Stimulated activated CD8-positive, alpha-beta memory T cell treated with anti-CD3 and anti-CD28 coated beads, Interleukin-12 subunit alpha, Interleukin-12 subunit beta, amount 100 ng/mL, for 4 hours (primary cell): ENCODE data around the gene CHST11.
"Not testable (repeated sequence)": the region's sequence is repeated elsewhere in the genome, so short reads cannot be mapped to it uniquely, and the experiment has no call there.

Experiments used
- DNase-seq: peaks from one replicate; pipeline ENCODE4 v3.0.0-alpha.2; 2020; ENCODE audit warnings: low read depth

Gene CHST11

DNA sequence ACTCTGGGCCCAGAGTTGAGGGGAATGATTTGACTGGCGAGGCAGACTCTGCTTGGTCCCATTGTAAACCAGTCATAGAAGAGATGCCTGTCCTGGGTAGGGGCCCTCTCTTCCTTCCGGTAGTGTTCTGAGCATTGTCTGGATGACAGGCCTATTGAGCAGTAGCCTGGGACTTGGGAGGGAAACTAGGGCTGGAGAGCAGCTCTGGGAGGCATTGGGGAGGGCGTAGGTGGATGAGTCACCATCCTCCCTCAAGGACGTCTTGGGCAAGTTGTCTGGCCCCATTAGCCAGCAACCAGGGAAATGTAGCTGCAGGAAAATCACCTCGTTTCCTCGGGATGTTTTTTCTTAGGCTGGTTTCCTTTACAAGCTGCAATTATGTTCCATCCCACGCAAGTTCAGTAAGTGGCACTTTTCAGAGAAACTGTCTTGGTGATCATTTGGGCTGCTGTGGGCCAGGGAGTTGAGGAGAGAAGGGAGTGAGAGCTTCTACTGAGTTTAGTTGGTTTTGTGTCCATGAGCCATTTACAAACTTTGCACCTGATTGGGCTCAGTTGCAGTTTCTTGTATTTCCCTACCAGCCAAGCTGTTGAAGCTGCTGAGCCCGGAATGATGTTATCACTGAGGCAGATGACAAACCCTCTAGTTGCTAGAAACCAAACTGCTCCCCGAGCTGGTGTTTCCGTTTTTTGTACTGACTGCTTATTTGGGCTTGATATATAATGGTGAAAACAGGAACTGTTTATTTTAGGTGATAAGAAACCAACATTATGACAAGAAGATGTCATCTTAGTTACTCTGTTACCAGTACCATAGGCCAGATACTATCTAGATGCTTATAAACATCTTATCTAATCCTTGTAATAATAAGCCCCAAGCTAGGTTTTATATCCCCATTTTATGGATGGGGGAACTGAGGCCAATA is 147.6 kb downstream of the CHST11 start:
- DNase-seq = peak; percentile 9

- no peak for DNase-seq
Observed at GRCh38 chr12:104604995-104605675, 148.4 kb downstream of the CHST11 start.

DNA sequence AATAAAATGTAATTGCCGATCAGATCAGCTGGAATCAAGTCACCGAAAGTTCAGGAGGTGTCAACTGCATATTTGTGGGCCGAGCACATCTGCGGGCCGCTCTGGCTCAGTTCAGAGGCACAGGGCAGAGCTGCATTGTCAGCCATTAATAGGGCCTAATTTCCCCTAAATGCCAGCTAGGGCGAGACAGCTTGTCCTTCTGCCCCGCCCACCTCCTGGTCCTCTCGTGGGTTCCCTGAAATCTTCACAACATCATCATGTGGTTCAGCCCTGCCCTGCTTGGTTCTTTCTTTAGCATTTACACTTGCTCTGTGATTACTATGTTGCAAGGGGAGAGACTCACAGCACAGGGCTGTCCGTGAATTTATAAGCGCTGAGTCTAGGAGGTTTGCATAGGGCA is 148.9 kb downstream of the CHST11 start:
- DNase-seq = no peak

- DNase-seq = no peak
Observed at GRCh38 chr12:104608998-104609397, 152.2 kb downstream of the CHST11 start.

DNA sequence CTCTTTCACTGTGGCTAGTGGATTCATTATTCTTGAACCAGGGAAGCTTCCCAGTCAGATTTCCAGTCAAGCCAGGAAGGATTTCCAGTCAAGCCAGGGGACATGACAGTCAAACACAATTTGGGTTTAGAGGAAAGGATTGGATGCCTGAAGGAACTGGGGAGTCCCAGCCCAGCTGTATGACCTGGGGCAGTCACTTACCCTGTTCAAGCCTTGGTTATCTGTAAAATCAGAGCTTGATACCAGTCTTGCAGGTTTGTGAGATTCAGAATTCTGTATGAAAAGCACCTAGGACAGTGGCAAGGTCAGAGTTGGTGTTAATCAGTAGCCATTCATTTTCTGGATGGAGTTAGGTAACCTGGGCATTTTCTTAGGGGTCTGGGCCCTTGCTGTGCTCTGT is 152.7 kb downstream of the CHST11 start:
- no peak for DNase-seq

DNA sequence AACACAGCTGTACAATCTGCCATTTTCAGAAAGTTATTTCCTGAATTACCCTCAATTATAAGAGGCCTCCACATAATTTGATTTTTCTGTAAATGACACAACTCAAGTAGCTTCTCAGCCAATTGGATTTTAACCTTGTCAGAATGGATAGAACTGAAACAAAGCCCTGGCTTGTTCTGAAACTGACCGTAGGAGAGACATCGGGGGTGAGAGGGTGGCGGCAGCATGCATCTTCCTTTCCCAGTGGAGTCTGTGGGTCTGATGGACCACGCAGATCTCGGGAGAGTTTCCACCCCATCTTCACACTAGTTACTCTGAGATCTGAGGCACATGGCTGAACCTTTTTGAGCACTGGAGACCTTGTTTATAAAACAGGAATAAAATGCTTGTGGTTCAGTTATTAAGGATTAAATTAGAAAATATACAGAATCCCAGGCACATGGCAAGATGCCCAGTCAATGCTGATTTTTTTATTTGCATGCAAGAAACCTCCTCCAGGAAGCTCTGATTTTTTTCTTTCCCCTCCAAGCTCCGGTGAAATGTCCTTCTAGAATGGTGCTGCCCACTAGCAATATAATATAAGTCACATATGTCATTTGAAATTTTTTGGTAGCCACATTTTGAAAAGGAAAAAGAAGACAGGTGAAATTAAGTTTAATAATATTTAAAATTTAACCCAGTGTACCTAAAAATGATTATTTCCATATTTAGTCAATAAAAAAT is 153.9 kb downstream of the CHST11 start:
- no peak for DNase-seq

- no peak for DNase-seq
Observed at GRCh38 chr12:104611671-104612070, 154.9 kb downstream of the CHST11 start.

DNA sequence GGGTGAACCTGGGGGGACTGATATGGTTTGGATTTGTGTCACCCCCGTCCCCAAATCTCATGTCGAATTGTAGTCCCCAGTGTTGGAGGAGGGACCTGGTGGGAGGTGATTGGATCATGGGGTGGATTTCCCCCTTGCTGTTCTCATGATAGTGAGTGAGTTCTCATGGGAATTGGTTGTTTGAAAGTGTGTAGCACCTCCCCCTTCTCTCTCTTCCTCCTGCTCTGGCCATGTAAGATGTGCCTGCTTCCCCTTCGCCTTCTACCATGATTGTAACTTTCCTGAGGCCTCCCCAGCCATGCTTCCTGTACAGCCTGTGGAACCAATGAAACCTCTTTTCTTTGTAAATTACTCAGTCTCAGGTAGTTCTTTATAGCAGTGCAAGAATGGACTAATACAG is 156.6 kb downstream of the CHST11 start:
- DNase-seq = not testable (repeated sequence)

DNA sequence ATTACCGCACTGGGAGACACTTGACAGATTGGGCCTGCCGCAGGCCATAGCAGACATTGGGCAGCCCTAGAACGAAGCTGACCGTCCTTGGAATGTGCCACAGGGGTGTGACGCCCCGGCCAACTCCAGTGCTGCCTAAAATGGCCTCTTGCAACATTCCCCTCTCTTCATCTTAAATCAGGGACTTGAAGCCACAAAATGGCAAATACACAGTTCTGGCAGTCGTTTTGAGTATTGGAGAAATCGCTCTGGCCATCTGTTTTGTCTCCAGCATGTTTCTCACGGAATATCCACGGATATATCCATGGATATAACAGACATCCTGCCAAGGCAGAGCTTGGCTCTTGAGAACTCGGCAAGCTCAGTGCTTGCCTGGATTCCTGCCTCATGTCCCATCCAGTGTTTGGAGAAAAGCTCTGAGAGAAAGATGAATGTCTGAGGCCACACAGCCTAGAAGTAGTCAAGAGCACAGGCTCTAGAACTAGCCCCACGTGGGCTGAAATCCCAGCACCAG is 158.4 kb downstream of the CHST11 start:
- no peak for DNase-seq

- DNase-seq = no peak
Observed at GRCh38 chr12:104618691-104619090, 161.9 kb downstream of the CHST11 start.

DNA sequence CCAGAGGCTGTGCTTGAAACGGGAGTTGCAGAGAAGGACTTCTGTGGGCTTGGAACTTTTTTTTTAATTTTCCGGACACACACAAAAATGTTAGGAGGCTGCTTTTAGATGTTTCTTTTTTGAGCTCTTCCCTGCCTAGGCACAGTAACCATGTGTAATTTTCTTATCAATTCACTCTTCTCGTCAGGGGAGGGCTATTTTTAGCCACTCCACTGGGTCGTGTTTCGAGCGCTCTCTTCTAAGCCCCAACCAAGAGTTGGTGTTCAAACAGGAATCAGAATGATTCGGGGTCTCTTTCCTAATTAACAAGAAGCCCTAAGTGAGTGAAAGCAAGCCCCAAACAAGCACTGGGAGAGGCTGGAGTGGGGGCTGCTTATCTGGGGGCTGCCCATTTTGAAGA is 162.6 kb downstream of the CHST11 start:
- DNase-seq = no peak

GRCh38 chr12:104620837-104621531 is 164.2 kb downstream of the CHST11 start:
- DNase-seq = no peak

- no peak for DNase-seq
Observed at GRCh38 chr12:104622928-104623327, 166.2 kb downstream of the CHST11 start.

DNA sequence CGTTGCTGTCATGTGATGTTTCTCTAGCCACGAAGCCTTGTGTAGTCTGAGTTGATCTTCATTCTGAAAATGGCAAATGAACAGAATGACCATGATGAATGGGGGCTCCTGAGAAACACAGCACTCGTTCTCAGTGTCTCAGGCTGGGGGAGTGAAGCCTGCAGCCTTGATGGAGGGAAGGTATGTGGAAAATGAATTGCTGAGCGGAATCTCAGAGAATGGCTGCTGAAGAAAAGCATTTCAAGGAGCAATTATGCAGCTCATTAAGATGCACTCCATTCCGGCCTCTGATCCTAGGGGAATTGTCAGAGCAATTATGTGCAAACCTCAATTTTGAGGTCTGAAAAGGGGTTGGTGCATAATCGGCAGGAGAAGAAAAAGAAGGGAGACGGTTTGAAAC is 167.1 kb downstream of the CHST11 start:
- DNase-seq = no peak

DNA sequence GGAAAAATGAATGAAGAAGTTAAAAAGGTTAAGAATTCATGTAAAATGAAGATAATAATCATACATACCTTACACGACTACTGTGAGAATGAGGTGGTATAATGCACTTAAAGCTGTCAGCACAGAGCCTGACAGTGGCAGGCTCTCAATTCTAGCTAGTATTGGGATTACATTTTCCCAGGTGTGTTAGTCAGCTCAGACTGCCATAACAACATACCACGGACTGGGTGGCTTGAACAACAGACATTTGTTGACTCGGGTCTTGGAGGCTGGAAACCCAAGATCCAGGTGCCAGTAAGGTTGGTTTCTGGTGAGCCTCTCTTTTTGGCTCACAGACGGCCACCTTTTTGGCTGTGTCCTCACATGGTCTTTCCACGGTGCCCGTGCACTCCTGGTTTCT is 167.8 kb downstream of the CHST11 start:
- DNase-seq = no peak

DNA sequence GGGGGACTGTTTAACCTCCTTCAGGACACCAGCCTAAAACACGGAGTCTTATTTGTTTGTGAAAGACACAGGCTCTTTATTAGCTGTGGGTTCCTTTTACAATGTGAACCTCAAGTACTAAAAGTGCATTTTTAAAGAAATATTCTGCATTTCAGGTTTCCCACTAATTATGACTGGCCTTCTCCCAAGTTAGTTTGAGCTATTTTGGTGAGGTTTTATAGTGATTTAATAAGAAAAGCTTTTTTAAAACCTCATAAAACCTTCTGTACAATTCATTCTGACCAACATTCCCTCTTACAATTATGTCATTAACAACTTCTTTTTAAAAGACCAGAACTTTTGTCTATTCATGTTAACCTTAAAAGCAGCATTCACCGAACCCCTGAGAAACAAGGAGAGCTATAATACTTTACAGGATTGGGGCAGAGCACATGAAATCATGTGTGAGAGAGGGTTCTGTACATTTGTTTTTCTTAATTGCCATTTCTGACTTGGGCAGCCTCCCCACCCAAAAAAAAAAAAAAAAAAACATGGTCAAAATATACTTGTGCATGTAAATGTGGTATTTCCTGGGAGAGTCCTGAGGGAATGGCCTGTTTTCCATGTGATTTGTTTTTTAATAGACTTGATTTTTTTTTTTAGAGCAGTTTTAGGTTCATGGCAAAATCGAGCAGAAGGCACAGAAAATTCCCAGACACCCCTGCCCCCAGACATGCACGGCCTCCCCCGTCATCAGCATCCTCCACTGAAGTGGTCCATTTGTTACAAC is 169.5 kb downstream of the CHST11 start:
- DNase-seq = no peak

DNA sequence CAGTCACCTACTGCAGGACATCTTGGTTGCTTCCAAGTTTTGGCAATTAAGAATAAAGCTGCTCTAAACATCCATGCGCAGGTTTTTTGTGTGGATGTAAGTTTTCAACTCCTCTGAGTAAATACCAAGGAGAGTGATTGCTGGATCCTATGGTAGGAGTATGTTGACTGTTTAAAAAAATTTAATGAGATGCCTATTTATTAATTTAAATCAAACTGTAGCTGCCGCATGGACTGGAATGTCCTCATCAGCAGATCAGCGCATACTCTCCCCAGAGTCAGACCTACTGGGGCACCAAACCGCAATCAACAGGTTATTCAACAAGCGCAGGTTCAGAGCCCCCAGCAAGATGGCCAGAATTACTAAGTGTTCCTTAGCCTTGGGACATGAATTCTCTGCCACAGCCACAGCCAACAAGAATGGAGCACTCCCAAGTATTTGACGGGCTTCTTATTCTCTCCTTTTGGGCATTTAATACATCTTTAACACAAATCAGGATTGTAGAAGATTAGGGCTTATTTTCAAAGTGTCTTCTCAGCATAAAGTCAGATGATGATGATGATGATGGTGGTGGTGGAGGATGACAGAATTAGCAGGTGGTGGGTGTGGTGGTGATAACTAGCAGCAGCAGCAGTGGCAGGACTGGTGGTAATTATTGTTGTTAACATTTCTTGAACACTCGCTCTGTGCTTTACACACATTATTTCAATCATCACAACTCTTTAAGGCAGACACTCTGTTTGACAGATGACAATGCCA is 170.7 kb downstream of the CHST11 start:
- no peak for DNase-seq

DNA sequence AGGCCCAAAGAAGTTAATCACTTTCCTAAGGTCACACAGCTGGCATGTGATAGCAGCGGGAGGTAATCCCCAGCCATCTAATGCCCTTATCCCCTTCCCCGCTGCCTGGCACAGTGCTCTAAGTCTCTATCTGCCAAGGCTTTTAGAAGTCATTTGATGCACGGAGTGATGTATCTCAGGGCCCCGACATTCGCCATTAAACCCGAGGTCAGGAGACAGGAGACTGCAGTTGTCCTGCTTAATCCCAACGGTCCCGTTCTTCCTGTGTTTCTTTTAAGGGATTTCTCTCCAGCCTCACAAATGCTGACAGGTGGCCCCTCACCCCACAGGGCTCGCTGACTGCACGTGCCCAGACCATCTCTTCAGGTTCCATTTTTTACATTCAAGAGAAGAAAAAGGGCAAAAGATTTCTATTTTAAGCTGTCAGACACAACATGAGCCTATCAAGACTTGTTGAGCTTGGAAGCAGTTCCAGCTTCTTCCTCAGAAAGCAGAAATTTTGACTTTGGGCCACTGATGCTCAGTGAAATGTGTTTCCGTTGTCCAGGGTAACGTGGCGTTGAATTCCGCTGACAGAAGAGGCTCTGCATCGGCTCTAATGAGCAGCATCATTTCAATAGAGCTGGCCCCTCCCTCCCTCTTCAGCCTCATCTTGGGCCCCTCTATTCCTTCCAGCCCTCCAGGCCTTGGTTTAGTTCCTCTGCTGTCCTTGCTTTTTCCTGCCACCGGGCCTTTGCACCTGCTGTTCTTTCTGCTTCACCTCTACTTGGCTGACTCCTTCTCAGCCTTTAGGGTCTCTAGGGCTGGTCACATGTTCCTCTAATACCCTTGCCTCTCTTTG is 171.5 kb downstream of the CHST11 start:
- no peak for DNase-seq

- no peak for DNase-seq
Observed at GRCh38 chr12:104628831-104629135, 172.0 kb downstream of the CHST11 start.

GRCh38 chr12:104630230-104630670 is 173.5 kb downstream of the CHST11 start:
- no peak for DNase-seq
